DMS53 treated with DMSO at 0.1 percent for 48 hours (cell line): Measurements from ENCODE around the gene STX18.
"Not testable (repeated sequence)": the region's sequence is repeated elsewhere in the genome, so short reads cannot be mapped to it uniquely, and the experiment has no call there.

Experiments
- DNase-seq: peaks from one replicate; lab custom pipeline; 2025; ENCODE audit not compliant: unreplicated experiment; lab: John Stamatoyannopoulos, UW

Gene STX18

DNA sequence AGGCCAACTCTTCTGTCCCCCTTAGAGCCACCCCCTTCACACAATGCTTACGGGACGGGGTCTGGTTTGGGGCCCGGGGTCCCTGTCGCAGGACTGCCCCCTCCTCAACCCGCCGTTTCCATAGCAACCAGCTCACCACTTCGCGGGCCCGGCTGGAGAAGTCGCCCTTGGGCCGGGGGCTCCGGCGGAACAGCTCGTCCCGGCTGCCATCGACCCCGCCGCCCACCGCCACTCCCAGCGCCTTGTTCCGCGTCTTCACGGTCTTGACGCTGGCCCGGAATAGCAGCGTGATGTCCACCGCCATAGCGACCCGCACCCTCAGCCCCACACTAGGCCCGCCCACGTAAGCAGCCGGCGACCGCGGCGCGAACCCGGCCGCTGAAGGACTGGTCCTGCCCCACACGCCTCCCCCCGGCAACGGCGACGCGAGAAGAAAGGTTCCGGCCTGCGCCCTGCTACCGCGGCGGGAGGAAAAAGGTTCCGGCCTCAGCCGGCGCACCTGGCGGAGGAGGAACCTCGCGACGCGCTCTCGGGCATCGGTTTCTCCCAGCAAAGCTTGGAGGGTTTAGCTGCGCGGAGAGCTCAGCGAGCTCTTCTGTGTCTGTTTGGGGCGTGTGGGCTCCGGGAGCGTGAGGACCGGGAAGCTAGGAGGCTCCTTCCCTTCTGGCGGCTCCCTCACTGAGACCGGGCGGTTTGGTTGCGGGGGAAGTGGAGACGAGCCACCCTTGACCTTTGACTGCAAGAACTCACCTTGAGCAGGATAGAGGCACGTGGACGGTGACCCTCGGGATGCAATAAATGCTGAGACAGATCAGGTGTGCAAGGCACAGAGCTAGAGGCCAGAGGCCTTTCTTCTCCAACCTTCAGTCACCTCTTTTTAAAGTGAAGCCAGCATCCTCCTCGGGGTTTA is at the start of gene STX18:
Gene STX18, minus strand, starts transcription at position 388 of the 910 bp plus-strand sequence. Its CDS starts 84 bp downstream, at position 304.
- peak; percentile 87 for DNase-seq

DNA sequence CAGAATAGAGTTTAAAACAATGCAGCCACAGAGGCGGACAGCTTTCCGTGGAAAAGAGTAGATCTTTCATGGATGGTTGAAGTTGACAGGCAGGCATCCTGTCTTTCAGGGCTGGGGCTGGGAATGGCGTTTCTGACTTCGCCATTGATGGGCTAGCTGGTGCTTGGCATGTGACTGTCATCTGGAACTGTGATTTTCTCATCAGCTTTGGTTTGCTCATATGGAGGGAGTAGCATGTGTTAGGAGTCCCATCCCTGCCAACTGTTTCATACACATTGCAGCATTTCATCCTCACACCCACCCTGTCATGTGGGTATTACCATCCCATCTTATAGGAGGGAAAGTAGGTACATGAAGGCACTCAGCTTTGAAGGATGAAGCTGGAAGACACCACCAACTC is 49.2 kb upstream of the STX18 start:
- no peak for DNase-seq

DNA sequence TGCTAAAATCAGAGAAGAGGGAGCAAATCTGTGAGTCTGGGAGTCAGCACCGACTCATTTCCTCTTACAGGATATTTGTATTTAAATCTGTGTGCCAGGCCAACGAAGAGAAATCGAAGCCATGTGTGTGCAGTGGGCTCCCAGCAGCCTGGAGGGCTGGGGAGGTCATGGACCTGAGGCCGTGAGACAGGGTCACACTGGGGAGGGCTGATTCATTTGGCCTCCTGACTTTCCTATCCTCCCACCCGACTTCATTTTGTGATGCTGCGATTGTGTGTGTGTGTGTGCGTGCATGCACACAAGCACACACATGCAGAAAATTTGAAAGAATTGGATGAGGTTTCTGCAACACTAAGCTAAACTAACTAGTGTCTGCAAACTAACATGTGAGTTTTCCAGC is 48.7 kb upstream of the STX18 start:
- DNase-seq, result no peak

DNA sequence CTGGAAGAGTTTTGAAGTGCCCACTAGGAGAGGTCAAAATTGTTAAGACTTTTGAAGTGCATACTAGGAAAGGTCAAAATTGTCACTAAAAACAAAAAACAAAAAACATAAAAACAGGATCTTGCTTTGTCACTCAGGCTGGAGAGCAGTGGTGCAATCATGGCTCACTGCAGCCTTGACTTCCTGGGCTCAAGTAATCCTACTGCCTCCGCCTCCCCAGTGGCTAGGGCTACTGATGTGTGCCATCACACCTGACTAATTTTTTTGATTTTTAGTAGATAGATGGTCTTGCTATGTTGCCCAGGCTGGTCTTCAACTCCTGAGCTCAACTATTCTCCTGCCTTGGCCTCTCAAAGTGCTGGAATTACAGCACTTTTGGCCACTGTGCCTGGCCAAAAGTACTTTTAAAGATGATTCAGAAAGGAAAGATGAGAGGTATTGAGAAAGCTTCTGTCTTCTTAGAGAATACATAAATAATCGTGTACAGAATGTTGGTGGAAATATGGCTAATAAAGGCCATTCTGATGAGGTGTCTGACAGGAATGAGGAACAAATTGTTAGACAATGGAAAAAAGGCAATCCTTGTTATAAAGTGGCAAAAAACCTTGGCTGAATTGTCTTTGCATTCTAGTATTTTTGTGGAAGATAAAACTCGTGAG is 43.3 kb upstream of the STX18 start:
- no peak for DNase-seq

DNA sequence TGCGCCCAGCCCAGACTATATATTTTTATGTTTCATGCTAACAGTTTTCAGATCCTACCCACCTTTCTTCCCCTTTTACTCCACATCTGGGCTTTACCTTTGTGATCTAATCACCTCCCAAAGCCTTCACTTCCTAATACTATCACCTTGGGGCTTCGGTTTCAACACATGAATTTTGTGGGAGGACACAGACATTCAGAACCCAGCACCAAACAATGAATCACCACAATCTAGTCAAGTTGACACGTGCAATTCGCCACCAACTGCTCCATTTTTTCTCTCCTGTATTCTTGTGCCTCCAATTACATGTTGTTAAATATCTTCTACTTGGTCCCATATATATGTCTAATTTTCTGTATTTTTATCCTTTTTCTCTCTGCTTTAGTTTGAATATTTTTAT is 41.8 kb upstream of the STX18 start:
- no peak for DNase-seq

DNA sequence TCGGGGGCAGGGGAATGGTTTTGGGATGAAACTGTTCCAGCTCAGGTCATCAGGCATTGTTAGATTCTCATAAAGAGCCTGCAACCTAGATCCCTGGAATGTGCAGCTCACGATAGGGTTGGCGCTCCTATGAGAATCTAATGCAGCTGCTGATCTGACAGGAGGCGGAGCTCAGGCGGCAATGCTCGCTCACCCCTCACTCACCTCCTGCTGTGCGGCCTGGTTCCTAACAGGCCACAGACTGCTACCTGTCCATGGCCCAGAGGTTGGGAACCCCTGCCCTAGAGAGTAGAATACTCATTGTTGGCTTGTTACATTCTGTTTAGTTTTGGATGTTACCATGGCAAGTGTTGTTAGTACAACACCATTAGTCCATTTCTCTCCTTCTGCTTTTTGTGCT is 40.8 kb upstream of the STX18 start:
- no peak for DNase-seq

DNA sequence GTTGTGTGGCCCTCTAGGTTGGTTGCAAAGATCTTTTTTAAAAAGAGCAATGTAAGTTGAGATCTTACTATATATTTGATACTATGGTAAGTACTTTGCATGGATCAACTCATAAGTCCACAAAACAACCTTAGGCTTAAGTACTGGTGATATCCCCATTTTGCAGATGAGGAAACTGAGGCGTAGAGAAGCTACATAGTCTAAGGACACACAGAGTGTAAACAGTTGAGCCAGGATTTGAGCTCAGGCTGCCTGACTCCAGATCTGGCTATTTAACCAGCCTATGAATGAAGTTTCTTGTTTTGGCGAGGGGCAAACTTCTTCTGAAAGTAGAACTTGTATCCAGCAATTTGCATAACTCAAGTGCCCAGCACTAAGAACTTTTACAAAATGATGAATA is 38.6 kb upstream of the STX18 start:
- no peak for DNase-seq

DNA sequence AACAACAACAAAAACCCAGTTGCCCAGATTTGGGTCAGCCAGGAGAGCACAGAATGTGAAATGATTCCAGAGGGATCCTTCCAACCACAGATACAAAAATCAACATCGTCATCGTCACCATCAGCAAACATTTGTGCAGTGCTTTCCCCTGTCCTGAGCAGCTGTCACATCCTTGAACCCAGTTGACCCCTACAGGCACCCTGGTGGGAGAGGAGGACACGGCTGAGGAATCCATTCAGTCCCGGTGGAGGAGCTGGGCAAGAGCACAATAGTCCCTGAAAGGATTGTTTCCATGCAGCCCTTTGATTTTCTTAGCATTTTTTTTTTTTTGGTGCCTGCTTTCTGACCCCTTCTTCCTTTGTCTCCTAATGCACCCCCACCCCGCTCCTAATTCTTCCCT is 37.1 kb upstream of the STX18 start:
- peak; percentile 30 for DNase-seq

DNA sequence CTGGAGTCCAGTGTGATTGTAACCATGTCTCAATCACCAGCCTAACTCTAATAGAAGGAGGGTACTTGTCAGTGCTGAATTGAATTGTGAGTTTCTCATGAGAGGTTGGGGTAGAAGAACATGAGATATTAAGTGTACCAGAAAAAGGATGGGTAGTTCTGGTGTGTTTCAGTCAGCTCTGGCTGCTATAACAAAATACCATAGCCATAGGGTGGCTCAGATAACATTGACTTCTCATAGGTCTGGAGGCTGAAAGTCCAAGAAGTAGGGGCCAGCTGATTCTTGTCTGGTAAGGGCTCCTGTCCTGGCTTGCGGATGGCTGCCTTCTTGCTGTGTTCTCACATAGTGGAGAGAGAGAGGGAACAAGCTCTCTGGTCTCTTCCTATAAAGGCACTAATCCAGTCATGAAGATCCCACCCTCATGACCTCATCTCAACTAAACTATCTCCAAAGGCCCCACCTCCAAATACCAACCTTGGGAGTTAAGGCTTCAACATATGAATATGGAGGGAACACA is 35.6 kb upstream of the STX18 start:
- DNase-seq, result no peak

DNA sequence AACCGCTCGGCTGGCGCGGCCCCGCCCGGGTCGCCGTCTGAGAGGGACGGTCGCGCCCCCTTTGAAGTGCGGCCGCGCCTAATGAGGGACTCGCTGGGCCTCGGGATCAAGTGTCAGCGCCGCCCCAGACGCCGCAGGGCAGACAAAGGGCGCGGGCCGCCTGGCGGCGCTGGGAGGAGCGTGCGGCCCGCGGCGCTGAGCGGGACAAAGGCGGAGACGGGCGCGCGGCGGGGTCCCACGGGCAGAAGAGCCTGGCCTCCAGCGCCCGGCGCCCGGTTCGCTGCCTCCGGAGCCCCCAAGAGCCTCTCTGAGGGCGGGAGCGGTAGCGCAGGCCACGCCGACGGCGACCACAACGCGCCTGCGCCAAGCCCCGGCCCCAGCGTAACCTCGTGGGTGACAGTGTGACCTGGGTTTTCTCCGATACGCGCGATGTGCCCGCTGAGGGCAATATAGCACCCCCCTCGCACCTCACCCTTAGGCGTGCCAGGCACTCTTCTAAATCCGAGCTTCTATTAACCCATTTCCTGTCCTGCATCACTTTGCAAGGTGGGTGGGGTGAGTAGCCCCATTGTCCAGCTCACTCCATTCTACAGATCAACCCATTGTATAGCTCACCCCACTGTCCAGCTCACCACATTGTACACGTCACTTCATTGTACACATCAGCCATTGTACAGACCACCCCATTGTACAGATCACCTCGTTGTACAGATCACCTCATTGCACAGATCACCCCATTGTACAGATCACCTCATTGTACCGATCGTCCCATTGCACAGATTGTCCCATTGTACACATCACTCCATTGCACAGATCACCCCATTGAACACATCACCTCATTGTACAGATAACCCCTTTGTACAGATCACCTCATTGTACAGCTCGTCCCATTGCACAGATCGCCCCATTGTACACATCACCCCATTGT is 33.7 kb upstream of the STX18 start:
- peak; percentile 66 for DNase-seq

DNA sequence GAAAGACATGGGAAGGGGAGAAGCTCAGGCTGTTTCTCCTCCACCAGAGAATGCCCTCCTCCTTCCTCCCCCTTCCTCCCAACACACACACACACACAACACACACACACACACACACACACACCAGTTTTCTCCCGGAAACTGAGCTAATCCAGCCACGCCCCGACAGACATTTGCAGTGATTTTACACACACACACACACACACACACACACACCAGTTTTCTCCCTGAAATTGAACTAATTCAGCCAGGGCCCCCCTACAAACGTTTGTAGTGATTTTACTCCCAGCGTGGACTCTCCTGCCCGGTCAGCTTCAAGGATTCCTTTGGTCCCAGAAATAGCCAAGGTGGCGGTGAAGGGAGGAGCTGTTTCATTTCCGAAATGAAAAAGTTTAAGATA is 32.9 kb upstream of the STX18 start:
- no peak for DNase-seq

DNA sequence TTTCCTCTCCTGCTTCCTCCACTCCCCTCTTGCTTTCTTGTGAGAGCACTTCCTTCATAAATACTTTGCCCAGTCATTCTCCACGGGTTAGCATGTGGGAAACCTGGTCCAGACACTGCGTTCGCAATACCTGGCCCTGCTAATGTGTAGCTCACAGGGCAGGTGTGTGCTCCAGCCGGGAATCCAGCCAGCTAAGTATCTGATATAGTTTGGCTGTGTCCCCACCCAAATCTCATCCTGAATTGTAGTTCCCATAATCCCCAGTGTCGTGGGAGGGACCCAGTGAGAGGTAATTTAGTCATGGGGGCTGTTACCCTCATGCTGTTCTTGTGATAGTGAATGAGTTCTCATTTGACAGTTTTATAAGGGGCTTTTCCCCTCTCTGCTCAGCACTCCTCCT is 32.2 kb upstream of the STX18 start:
- no peak for DNase-seq

DNA sequence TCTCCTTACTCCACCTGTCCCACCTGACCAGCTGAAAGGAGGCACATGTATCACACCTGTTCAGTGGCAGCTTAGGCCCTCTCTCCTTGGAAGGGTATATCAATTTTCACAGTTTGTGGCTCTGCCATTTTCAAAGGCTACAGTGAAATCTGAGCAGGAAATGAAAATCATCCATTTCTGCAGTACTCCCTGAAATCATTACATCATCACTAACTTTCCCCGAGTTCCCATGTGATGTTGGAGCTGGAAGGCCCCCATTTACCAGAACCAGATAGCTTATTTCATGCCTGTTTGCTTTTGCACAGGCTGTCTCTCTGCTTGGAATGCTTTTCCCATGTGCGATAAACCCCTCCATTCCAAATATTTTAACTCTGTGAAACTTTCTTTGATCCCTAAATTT is 31.0 kb upstream of the STX18 start:
- no peak for DNase-seq

DNA sequence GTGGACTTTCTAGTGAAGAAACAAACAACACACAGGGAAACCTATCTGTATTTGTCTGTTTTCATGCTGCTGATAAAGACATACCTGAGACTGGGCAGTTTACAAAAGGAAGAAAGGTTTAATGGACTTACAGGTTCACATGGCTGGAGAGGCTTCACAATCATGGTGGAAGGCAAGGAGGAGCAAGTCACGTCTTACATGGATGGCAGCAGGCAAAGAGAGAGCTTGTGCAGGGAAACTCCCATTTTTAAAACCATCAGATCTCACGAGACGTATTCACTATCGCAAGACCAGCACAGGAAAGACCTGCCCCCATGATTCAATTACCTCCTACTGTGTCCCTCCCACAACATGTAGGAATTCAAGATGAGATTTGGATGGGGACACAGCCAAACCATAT is 28.0 kb upstream of the STX18 start:
- not testable (repeated sequence) for DNase-seq

DNA sequence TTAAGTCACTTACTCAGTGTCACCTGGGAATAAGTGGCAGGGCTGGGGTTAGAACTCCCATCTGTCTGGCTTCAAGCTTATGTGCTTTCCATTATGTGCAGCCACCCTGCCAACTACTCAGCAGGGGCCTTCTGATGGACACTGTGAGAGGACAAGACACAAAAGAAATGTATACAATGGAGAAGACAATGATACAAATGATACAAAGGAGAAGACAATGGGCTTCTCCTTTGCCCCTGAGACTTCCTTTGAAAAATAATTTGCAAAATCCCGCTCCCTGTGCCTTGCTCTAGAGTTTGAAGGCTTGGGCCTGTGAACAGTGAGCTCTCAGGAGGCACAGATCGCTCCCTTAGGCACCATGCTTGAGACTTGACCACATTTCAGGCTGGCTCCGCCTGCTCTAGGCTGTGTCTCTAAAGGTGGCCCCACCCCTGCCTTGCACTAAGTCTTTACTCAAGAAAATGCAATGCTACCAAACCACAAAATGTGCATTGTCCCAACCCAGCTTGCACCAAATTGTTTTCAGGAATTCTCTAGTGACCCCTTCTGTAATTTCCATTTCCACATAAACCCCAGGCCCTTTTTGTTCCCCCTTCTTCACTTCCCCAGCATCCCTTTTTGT is 27.1 kb upstream of the STX18 start:
- no peak for DNase-seq

DNA sequence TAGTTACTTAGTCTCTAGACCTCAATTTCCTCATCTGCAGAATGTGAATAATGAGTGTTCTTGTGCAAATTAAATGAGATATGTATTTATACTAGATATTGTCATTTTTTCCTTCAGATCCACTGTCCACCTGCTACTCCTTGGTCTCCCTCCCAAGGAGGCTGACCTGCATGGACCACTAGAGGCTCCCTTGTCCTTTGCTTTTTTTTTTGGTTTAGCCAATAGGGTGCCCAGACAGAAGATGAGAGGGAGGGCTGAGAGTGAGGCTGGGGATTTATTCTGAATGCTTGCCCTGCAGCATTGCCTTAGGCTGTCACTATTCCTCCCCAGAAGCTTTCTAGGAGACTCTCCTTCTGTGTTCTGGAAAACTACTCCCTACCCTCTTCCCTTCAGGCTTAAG is 24.5 kb upstream of the STX18 start:
- DNase-seq, result not testable (repeated sequence)

DNA sequence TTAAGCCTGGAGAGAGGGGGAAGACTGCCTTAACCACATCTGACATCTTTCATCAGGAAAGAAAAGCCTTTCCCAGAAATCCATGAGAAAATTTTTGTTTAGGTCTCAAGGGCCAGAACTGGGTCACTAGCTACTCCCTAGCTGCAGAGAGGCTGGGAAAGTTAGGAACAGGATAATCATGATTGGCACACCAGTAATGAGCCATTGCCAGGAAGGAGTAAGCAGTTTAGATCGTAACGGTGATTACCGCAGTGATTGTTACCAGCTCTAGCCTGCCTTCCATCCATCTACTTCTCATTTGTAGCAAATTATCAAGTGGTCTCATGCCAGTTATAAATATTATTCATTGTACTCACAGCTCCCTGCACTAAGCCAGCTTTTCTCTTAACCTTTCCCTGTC is 22.7 kb upstream of the STX18 start:
- DNase-seq, result no peak

DNA sequence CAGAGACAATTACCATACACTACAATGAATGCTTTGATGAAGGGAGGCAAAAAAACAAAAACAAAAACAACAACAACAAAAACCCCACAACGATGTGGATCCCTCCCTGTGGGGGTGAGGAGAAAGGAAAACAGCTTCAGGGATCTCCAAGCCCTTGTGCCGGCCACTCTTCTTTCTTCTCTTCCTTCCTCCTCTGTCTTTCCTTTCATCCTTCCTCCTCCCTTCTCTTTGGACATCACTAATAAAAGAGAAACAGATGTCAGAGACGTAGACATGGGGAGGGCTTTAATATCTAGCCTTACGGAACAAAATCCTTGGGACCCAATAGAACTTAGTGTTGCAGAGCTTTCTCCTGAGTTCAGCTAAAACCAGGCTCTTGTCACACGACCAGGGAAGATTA is 18.8 kb upstream of the STX18 start:
- DNase-seq, result no peak

DNA sequence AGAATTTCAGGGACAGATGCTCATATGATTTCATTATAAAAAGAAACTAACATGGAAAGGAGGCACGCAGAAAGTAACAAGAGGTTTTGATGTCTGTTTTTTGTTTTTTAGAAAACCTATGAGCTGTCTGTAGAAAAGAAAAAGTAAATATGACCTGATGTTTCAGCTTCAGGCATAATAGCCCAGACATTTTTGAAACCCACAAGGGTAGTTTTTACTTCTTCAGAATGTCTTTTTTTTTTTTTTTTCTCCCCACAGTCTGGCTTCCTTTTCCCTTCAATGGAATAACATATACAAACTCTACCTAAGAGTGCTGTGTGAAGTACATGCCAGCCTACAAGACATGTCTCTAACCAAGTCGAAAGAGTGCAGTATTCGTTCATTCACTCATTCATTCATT is 18.3 kb upstream of the STX18 start:
- no peak for DNase-seq

DNA sequence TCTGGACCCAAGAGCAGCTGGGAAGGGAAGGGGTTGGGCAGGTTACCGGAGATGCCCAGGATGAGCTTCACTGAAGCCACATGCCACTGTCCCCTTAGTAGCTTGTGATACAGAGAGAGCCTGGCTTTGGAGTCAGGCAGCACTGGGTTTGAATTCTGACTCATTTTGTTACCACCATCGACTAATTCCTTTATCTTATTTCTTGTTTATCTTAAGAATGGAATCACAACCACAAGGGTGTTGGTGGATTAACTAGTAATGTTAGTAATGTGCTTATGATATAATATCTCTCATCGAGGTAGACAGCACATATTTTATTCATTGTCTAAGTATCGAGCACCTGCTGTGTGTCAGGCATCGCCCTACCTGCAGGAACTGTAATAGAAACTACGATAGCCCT is 17.7 kb upstream of the STX18 start:
- DNase-seq, result no peak

DNA sequence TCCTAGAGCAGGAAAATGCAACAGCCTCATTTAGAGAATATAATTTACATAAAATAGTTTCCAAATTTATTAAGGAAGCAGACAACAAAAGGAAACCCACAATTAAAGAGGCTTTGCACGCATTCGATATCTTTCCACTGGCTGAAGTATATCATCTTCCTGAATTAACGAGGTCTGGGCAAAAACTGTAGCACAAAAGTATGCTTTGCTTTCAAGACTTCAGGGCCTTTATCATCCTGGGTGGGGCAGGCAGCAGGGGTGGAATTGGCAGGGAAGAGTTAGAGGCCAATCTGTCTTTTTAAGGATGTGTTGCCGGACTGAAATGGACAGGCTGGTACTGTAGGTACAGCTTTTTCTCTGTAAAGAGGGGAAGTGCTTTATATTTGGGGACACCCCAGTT is 17.0 kb upstream of the STX18 start:
- DNase-seq, result no peak
